HuH-7 (cell line): ENCODE measurements around the gene PCLO.
A peak's percentile ranks its signal among the peaks of the same experiment; 100 is the strongest.

Experiments
- DNase-seq: peaks from one replicate; pipeline ENCODE4 v3.0.0; 2011; ENCODE audit warnings: low spot score

PCLO gene

GRCh38 chr7:83162402-83163256 lies at the start of gene PCLO:
Gene PCLO, minus strand, starts transcription at chr7:83162884. Its CDS starts 292 bp downstream, at chr7:83162592.
- DNase-seq, result peak; percentile 75

GRCh38 chr7:83211685-83212084 lies 49.0 kb upstream of the PCLO start:
- no peak for DNase-seq

GRCh38 chr7:83210479-83210878 lies 47.8 kb upstream of the PCLO start:
- DNase-seq, result no peak

- DNase-seq, result no peak
These were observed 42.0 kb upstream of the PCLO start for GRCh38 chr7:83204715-83205114.

- no peak for DNase-seq
These were observed 38.7 kb upstream of the PCLO start for GRCh38 chr7:83201355-83201754.

GRCh38 chr7:83190659-83191389 lies 28.1 kb upstream of the PCLO start:
- DNase-seq, result no peak

GRCh38 chr7:83178796-83179195 lies 16.1 kb upstream of the PCLO start:
- no peak for DNase-seq

GRCh38 chr7:83178066-83178465 lies 15.4 kb upstream of the PCLO start:
- DNase-seq, result no peak

- no peak for DNase-seq
These were observed 11.0 kb upstream of the PCLO start for GRCh38 chr7:83173664-83174063.

GRCh38 chr7:83166781-83167180 lies 4.1 kb upstream of the PCLO start:
- no peak for DNase-seq

GRCh38 chr7:83161899-83162401 lies 734 bp downstream of the PCLO start:
- peak; percentile 6 for DNase-seq

GRCh38 chr7:83161186-83161585 lies 1.5 kb downstream of the PCLO start:
- no peak for DNase-seq

GRCh38 chr7:83159731-83160130 lies 3.0 kb downstream of the PCLO start:
- DNase-seq, result no peak

- no peak for DNase-seq
These were observed 6.7 kb downstream of the PCLO start for GRCh38 chr7:83156006-83156405.

- no peak for DNase-seq
These were observed 7.3 kb downstream of the PCLO start for GRCh38 chr7:83155407-83155806.

- DNase-seq, result no peak
These were observed 9.3 kb downstream of the PCLO start for GRCh38 chr7:83153419-83153818.

GRCh38 chr7:83150310-83150709 lies 12.4 kb downstream of the PCLO start:
- no peak for DNase-seq

GRCh38 chr7:83149466-83149865 lies 13.2 kb downstream of the PCLO start:
- DNase-seq, result no peak

GRCh38 chr7:83148776-83149175 lies 13.9 kb downstream of the PCLO start:
- DNase-seq, result no peak

- DNase-seq, result no peak
These were observed 19.6 kb downstream of the PCLO start for GRCh38 chr7:83143107-83143506.

GRCh38 chr7:83142365-83142764 lies 20.3 kb downstream of the PCLO start:
- no peak for DNase-seq

- no peak for DNase-seq
These were observed 20.8 kb downstream of the PCLO start for GRCh38 chr7:83141927-83142326.
